ENCODE results near the gene NPC2. TPM values are rescaled to one million over a fixed set of nuclear protein-coding genes. Genes with fewer than 3 reads are reported as not detected.

Gene NPC2
- total RNA-seq, 1 donor: 266 TPM

GRCh38 chr14:74429991-74430390 is 63.1 kb downstream of the NPC2 start:
- Histone ChIP-seq H3K9me3 (ENCODE audit: low read depth, low read length) (no peaks in the 10 kb centered on the region), H3K27ac (ENCODE audit: low read depth, low read length) (no peak overlapping the region), H3K36me3 (ENCODE audit: insufficient read depth, low read length) (no peaks in the 10 kb centered on the region), H3K4me3 (ENCODE audit: insufficient read depth, low read length) (no peak overlapping the region), H3K4me2 (ENCODE audit: insufficient read depth, low read length) (no peak overlapping the region), H4K20me1 (ENCODE audit: insufficient read depth, low read length) (no peaks in the 10 kb centered on the region), H3K4me1 (ENCODE audit: insufficient read depth, low read length) (no peaks in the 10 kb centered on the region), H3K27me3 (ENCODE audit: insufficient read depth, low read length) (peaks cover 25% of the 10 kb centered on the region), H2AFZ (ENCODE audit: low read length) (no peak overlapping the region), H3K79me2 (ENCODE audit: insufficient read depth, low read length) (no peaks in the 10 kb centered on the region)
- TF ChIP-seq CTCF (IDR thresholded peaks at IDR 0.05; ENCODE audit: extremely low read depth, low read depth, low read length): no peak
- DNase-seq (ENCODE audit: insufficient read length, low spot score, missing footprints): no peak

Other genes with a start within 250 kb of the NPC2 start
- 35.7 and 38.7 TPM in 2 replicates for gene ABCD4, start 190.4 kb downstream of the NPC2 start, total RNA-seq
- gene VRTN, start 144.8 kb downstream of the NPC2 start, total RNA-seq: not detected in 2 replicates
- not detected in 2 replicates for gene SYNDIG1L, start 67.1 kb downstream of the NPC2 start, total RNA-seq
- gene ISCA2, start 460 bp upstream of the NPC2 start, total RNA-seq: 8.7 and 18.6 TPM in 2 replicates
- gene LTBP2, start 118.9 kb upstream of the NPC2 start, total RNA-seq: 493 and 546 TPM in 2 replicates
- 27.9 and 29.2 TPM in 2 replicates for gene AREL1, start 219.8 kb upstream of the NPC2 start, total RNA-seq
- 33.3 and 35.1 TPM in 2 replicates for gene FCF1, start 219.8 kb upstream of the NPC2 start, total RNA-seq

Measured in osteoblast (primary cell).